Natural killer cell (primary cell): ENCODE measurements around the gene HK1. TPM values are rescaled to one million over a fixed set of nuclear protein-coding genes. Genes with fewer than 3 reads are reported as not detected.

Experiments used
- ATAC-seq, 3 donors: fragments of 150-1000 bp in 2 of 3; fragments of 200-7000 bp in 1 of 3; cut with Tn5 transposase; 1 replicate in 1 of 3; 2 replicates in 2 of 3; pipeline ENCODE4 v1.10.0; 2021; ENCODE audit warnings: mild to moderate bottlenecking in 2 of 3, moderate library complexity in 2 of 3
- DNase-seq, 2 donors: peaks; one replicate each; pipeline versions ENCODE4 v3.0.0 to v3.0.0-alpha.2; 2013 to 2021; ENCODE audit warnings: mixed read lengths in 1 of 2
- H3K27ac ChIP-seq: one replicate; pipeline ENCODE4 v1.5.1; 2013; ENCODE audit warnings: mild to moderate bottlenecking, low read length
- H3K27me3 ChIP-seq: one replicate; pipeline ENCODE4 v1.6.1; 2013; ENCODE audit warnings: low read length; ENCODE audit not compliant: control insufficient read depth, insufficient read depth
- H3K36me3 ChIP-seq: one replicate; pipeline ENCODE4 v1.6.1; 2013; ENCODE audit warnings: low read length; ENCODE audit not compliant: control insufficient read depth, insufficient read depth
- H3K4me1 ChIP-seq: one replicate; pipeline ENCODE4 v1.6.1; 2013; ENCODE audit warnings: low read length; ENCODE audit not compliant: control insufficient read depth, insufficient read depth
- H3K4me3 ChIP-seq: one replicate; pipeline ENCODE4 v1.5.1; 2013; ENCODE audit warnings: low read length
- H3K9me3 ChIP-seq: one replicate; pipeline ENCODE4 v1.6.1; 2013; ENCODE audit warnings: low read length; ENCODE audit not compliant: control insufficient read depth, insufficient read depth
- H3K27ac Mint-ChIP-seq, 2 donors: one replicate each; pipeline ENCODE4 v1.8.0; 2022; ENCODE audit warnings: mild to moderate bottlenecking in 2 of 2, mixed read lengths in 2 of 2, moderate library complexity in 1 of 2
- H3K27me3 Mint-ChIP-seq, 2 donors: one replicate each; pipeline ENCODE4 v1.8.0; 2022; ENCODE audit warnings: low read depth in 2 of 2, mixed read lengths in 2 of 2
- H3K36me3 Mint-ChIP-seq: one replicate; pipeline ENCODE4 v1.8.0; 2022; ENCODE audit warnings: mixed read lengths
- H3K4me1 Mint-ChIP-seq, 2 donors: one replicate each; pipeline ENCODE4 v1.8.0; 2022; ENCODE audit warnings: mixed read lengths in 2 of 2
- H3K4me3 Mint-ChIP-seq: one replicate; pipeline ENCODE4 v1.8.0; 2022; ENCODE audit warnings: mild to moderate bottlenecking, moderate library complexity, mixed read lengths
- H3K9me3 Mint-ChIP-seq, 2 donors: one replicate each; pipeline ENCODE4 v1.8.0; 2022; ENCODE audit warnings: mixed read lengths in 2 of 2
- CTCF ChIP-seq: fragments of 200-600 bp; IDR thresholded peaks from one replicate; pipeline ENCODE4 v1.8.0; 2022; ENCODE audit warnings: antibody characterized with exemption
- WGBS: methylation state at CpG from one replicate; pipeline ENCODE4 v1.1.7; 2013; ENCODE audit warnings: missing lambda C conversion rate; ENCODE audit not compliant: insufficient coverage; 5-methylcytosine and 5-hydroxymethylcytosine counted together
- intact Hi-C: fragments of 100-400 bp; cut with micrococcal nuclease; formaldehyde crosslinking; loops from one replicate; pipeline ENCODE4 v1.14.2; 2022
- total RNA-seq, 4 donors: library from RNA; stranded (reverse); fragments of 120-200 nt in 1 of 4; gene quantifications; one replicate each; pipeline versions ENCODE4 v1.2.3 to v1.2.4, GENCODE V29; 2013 to 2022

Gene HK1
- total RNA-seq, 3 donors from 2014 or later (not counting 1 experiment from before 2014, with no cell fraction given), result 58.4 to 72.6 (median 69.5) TPM

GRCh38 chr10:69312528-69312927, 34.2 kb downstream of the HK1 start:
- H3K4me1 Mint-ChIP-seq, result peaks cover 3 to 5% of the 10 kb centered on the region in 2 donors
- no peak overlapping the region for H3K27ac Mint-ChIP-seq
- no peaks in the 10 kb centered on the region for H3K9me3 ChIP-seq
- H3K4me3 ChIP-seq, result no peak overlapping the region
- no peak overlapping the region for H3K27ac ChIP-seq
- no peak overlapping the region for H3K4me3 Mint-ChIP-seq
- ATAC-seq (no peak), DNase-seq (no peak)
- H3K9me3 Mint-ChIP-seq, result no peaks in the 10 kb centered on the region
- no peaks in the 10 kb centered on the region for H3K27me3 ChIP-seq
- intact Hi-C loops, result no loop called here
- TF ChIP-seq CTCF, result no peak
- H3K27me3 Mint-ChIP-seq, result no peaks in the 10 kb centered on the region
- no peaks in the 10 kb centered on the region for H3K36me3 Mint-ChIP-seq
- peaks cover 5% of the 10 kb centered on the region for H3K4me1 ChIP-seq
- H3K36me3 ChIP-seq, result no peaks in the 10 kb centered on the region
- 88% methylated on average over 2 of the region's 4 CpGs for WGBS

DNA sequence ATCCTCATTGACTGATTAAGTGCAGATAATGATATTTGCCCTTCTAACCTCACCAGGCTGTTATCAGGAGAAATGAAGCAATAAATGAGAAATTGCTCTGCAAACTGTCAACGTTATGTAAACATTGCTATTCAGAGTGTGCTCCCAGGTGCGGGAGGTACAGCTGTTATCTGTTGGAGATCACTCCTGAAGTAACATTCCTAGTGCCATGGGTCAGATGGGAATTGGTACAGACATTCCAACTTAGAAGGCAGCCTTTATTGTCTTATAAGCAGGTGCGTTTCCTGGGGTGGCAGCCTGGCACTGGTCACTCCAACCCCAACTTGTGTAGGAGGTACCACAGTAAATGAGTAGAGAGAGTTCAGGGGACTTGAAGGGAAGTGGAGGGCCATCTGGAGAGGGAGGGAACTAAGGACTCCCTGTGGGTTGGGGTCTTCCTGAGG, 36.8 kb downstream of the HK1 start:
- Histone ChIP-seq H3K4me3 (no peak overlapping the region), H3K36me3 (no peaks in the 10 kb centered on the region), H3K4me1 (peaks cover 24% of the 10 kb centered on the region), H3K9me3 (no peaks in the 10 kb centered on the region), H3K27ac (no peak overlapping the region), H3K27me3 (no peaks in the 10 kb centered on the region)
- ATAC-seq, result no peak
- no peaks in the 10 kb centered on the region for H3K36me3 Mint-ChIP-seq
- TF ChIP-seq CTCF, result no peak
- peak overlapping the region; percentile 25 for H3K4me3 Mint-ChIP-seq
- no peak for DNase-seq
- no peaks in the 10 kb centered on the region for H3K9me3 Mint-ChIP-seq
- no peak overlapping the region for H3K27ac Mint-ChIP-seq
- H3K4me1 Mint-ChIP-seq, result peaks cover 19 to 23% of the 10 kb centered on the region in 2 donors
- no peaks in the 10 kb centered on the region for H3K27me3 Mint-ChIP-seq
- WGBS, result 98% methylated on average over 3 of the region's 3 CpGs
- intact Hi-C loops, result no loop called here

GRCh38 chr10:69315610-69316312, 37.5 kb downstream of the HK1 start:
- Mint-ChIP-seq H3K27ac (peak overlapping the region; percentile 70 to 93), H3K27me3 (no peaks in the 10 kb centered on the region), H3K4me3 (peak overlapping the region; percentile 30), H3K9me3 (no peaks in the 10 kb centered on the region), H3K36me3 (no peaks in the 10 kb centered on the region), H3K4me1 (peaks cover 20 to 27% of the 10 kb centered on the region in 2 donors)
- no peak overlapping the region for H3K27ac ChIP-seq
- no peak for DNase-seq
- intact Hi-C loops, result loop anchor here (2.0 kb wide), 1 partner anchor 87 kb away; no protein-coding TSS in a partner anchor
- H3K9me3 ChIP-seq, result no peaks in the 10 kb centered on the region
- H3K27me3 ChIP-seq, result no peaks in the 10 kb centered on the region
- peaks cover 31% of the 10 kb centered on the region for H3K4me1 ChIP-seq
- ATAC-seq, result no peak
- 95% methylated on average over 6 of the region's 6 CpGs for WGBS
- no peak overlapping the region for H3K4me3 ChIP-seq
- no peaks in the 10 kb centered on the region for H3K36me3 ChIP-seq
- no peak for TF ChIP-seq CTCF
